Measurements from ENCODE around the gene TRMT10A. TPM values are rescaled to one million over a fixed set of nuclear protein-coding genes. Genes with fewer than 3 reads are reported as not detected.
A peak's percentile ranks its signal among the peaks of the same experiment; 100 is the strongest.

The TRMT10A gene
- total and polyA plus RNA-seq, 2 of the 13 experiments (the other 11 are each of a cell fraction or from before 2014, with no cell fraction given): 3.9 to 12.6 TPM

DNA sequence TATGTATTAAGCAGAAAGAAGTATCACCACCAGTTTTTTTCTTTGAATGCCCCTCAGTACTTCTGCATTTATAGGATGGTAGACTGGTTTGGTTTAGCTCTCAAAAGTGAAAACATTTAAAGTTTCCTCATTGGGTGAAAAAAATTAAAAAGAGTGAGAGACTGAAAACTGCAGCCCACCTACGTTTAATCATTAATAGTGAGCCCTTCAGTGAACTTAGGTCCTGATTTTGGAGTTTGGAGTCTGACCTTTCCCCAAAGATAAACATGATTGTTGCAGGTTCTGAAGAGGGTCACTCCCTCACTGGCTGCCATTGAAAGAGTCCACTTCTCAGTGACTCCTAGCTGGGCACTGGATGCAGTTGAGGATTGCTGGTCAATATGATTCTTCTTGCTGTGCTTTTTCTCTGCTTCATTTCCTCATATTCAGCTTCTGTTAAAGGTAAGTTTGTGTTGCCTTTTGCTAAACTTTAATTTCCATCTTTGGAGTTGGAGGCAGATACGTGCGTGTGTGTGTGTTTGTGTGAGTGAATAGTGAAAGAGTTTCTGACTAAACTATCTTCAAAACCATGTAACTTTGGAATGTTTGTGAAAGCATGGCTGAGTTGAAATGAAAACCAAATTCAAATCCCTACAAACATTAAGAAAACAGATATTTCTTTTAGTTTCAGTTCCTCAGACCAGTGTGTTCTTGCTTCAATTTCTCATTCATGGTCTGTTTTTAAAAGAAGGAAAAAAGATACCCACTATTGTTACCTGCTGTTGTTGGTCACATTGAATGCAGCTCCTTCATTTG, 10.9 kb upstream of the TRMT10A start, which contains the start of gene MTTP (continued):
- TF ChIP-seq ZNF563 (CRISPR knock-in tag; IDR thresholded peaks at IDR 0.05): no peak
- no peak; a peak in 1 of 4 replicates for TF ChIP-seq KLF16 (CRISPR knock-in tag; IDR thresholded peaks at IDR 0.05)
- TF ChIP-seq NFE2 (CRISPR knock-in tag; IDR thresholded peaks at IDR 0.05): no peak
- TF ChIP-seq ZSCAN25 (CRISPR knock-in tag; IDR thresholded peaks at IDR 0.05): no peak
- TF ChIP-seq, protein P1, sequence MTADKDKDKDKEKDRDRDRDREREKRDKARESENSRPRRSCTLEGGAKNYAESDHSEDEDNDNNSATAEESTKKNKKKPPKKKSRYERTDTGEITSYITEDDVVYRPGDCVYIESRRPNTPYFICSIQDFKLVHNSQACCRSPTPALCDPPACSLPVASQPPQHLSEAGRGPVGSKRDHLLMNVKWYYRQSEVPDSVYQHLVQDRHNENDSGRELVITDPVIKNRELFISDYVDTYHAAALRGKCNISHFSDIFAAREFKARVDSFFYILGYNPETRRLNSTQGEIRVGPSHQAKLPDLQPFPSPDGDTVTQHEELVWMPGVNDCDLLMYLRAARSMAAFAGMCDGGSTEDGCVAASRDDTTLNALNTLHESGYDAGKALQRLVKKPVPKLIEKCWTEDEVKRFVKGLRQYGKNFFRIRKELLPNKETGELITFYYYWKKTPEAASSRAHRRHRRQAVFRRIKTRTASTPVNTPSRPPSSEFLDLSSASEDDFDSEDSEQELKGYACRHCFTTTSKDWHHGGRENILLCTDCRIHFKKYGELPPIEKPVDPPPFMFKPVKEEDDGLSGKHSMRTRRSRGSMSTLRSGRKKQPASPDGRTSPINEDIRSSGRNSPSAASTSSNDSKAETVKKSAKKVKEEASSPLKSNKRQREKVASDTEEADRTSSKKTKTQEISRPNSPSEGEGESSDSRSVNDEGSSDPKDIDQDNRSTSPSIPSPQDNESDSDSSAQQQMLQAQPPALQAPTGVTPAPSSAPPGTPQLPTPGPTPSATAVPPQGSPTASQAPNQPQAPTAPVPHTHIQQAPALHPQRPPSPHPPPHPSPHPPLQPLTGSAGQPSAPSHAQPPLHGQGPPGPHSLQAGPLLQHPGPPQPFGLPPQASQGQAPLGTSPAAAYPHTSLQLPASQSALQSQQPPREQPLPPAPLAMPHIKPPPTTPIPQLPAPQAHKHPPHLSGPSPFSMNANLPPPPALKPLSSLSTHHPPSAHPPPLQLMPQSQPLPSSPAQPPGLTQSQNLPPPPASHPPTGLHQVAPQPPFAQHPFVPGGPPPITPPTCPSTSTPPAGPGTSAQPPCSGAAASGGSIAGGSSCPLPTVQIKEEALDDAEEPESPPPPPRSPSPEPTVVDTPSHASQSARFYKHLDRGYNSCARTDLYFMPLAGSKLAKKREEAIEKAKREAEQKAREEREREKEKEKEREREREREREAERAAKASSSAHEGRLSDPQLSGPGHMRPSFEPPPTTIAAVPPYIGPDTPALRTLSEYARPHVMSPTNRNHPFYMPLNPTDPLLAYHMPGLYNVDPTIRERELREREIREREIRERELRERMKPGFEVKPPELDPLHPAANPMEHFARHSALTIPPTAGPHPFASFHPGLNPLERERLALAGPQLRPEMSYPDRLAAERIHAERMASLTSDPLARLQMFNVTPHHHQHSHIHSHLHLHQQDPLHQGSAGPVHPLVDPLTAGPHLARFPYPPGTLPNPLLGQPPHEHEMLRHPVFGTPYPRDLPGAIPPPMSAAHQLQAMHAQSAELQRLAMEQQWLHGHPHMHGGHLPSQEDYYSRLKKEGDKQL (CRISPR knock-in tag; IDR thresholded peaks at IDR 0.05; ENCODE audit: low read depth): no peak
- TF ChIP-seq JUNB (CRISPR knock-in tag; IDR thresholded peaks at IDR 0.05; ENCODE audit: borderline replicate concordance): no peak
- no peak for TF ChIP-seq HES4 (CRISPR knock-in tag; IDR thresholded peaks at IDR 0.05; ENCODE audit: borderline replicate concordance)
- TF ChIP-seq, protein P2, sequence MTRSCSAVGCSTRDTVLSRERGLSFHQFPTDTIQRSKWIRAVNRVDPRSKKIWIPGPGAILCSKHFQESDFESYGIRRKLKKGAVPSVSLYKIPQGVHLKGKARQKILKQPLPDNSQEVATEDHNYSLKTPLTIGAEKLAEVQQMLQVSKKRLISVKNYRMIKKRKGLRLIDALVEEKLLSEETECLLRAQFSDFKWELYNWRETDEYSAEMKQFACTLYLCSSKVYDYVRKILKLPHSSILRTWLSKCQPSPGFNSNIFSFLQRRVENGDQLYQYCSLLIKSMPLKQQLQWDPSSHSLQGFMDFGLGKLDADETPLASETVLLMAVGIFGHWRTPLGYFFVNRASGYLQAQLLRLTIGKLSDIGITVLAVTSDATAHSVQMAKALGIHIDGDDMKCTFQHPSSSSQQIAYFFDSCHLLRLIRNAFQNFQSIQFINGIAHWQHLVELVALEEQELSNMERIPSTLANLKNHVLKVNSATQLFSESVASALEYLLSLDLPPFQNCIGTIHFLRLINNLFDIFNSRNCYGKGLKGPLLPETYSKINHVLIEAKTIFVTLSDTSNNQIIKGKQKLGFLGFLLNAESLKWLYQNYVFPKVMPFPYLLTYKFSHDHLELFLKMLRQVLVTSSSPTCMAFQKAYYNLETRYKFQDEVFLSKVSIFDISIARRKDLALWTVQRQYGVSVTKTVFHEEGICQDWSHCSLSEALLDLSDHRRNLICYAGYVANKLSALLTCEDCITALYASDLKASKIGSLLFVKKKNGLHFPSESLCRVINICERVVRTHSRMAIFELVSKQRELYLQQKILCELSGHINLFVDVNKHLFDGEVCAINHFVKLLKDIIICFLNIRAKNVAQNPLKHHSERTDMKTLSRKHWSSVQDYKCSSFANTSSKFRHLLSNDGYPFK (CRISPR knock-in tag; IDR thresholded peaks at IDR 0.05; ENCODE audit: borderline replicate concordance): no peak
- TF ChIP-seq CEBPG (CRISPR knock-in tag; IDR thresholded peaks at IDR 0.05): peak; percentile 39; the same call in 1 of the 2 replicates
- TF ChIP-seq NCOA2 (CRISPR knock-in tag; IDR thresholded peaks at IDR 0.05): 0 out of 2 replicates have a peak, but pooled peaks have one; percentile 59
- TF ChIP-seq PHF5A (CRISPR knock-in tag; IDR thresholded peaks at IDR 0.05; ENCODE audit: low read depth, unreplicated experiment): peak; percentile 68
- TF ChIP-seq ZNF337 (CRISPR knock-in tag; IDR thresholded peaks at IDR 0.05; ENCODE audit: borderline replicate concordance, low read depth): no peak
- 0 out of 2 replicates have a peak, but pooled peaks have one; percentile 31 for TF ChIP-seq SIX4 (CRISPR knock-in tag; IDR thresholded peaks at IDR 0.05)
- TF ChIP-seq PLRG1 (conservative IDR thresholded peaks at IDR 0.05): no peak
- TF ChIP-seq, protein P3, sequence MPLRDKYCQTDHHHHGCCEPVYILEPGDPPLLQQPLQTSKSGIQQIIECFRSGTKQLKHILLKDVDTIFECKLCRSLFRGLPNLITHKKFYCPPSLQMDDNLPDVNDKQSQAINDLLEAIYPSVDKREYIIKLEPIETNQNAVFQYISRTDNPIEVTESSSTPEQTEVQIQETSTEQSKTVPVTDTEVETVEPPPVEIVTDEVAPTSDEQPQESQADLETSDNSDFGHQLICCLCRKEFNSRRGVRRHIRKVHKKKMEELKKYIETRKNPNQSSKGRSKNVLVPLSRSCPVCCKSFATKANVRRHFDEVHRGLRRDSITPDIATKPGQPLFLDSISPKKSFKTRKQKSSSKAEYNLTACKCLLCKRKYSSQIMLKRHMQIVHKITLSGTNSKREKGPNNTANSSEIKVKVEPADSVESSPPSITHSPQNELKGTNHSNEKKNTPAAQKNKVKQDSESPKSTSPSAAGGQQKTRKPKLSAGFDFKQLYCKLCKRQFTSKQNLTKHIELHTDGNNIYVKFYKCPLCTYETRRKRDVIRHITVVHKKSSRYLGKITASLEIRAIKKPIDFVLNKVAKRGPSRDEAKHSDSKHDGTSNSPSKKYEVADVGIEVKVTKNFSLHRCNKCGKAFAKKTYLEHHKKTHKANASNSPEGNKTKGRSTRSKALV (CRISPR knock-in tag; IDR thresholded peaks at IDR 0.05): 0 out of 2 replicates have a peak, but pooled peaks have one; percentile 58
- no peak for TF ChIP-seq EZH2 (conservative IDR thresholded peaks at IDR 0.05; ENCODE audit: low read depth, low read length)
- TF ChIP-seq ISX (CRISPR knock-in tag; conservative IDR thresholded peaks at IDR 0.05): no peak
- TF ChIP-seq, protein P4, sequence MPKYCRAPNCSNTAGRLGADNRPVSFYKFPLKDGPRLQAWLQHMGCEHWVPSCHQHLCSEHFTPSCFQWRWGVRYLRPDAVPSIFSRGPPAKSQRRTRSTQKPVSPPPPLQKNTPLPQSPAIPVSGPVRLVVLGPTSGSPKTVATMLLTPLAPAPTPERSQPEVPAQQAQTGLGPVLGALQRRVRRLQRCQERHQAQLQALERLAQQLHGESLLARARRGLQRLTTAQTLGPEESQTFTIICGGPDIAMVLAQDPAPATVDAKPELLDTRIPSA (CRISPR knock-in tag; IDR thresholded peaks at IDR 0.05; ENCODE audit: borderline replicate concordance): no peak
- peak; percentile 29; the same call in 1 of the 2 replicates for TF ChIP-seq ZFX (CRISPR knock-in tag; IDR thresholded peaks at IDR 0.05; ENCODE audit: low read depth)

All from HepG2 (cell line).